Endodermal cell (in vitro differentiated cells): ENCODE measurements around the gene TPR. TPM values are rescaled to one million over a fixed set of nuclear protein-coding genes. Genes with fewer than 3 reads are reported as not detected.

Experiments used
- DNase-seq: peaks from one replicate; pipeline ENCODE4 v3.0.0-alpha.2; 2017
- H3K27ac ChIP-seq: 2 replicates; pipeline ENCODE4 v1.5.1; 2013; ENCODE audit warnings: mild to moderate bottlenecking, low read depth, low read length, moderate library complexity
- H3K27me3 ChIP-seq: 2 replicates; pipeline ENCODE4 v1.6.1; 2013; ENCODE audit warnings: mild to moderate bottlenecking, low read length, moderate library complexity; ENCODE audit not compliant: insufficient read depth, control insufficient read depth, poor library complexity, severe bottlenecking
- H3K36me3 ChIP-seq: 2 replicates; pipeline ENCODE4 v1.7.0; 2013; ENCODE audit warnings: mild to moderate bottlenecking, low read length, moderate library complexity; ENCODE audit not compliant: control insufficient read depth, insufficient read depth
- H3K4me1 ChIP-seq: one replicate; pipeline ENCODE4 v1.7.0; 2013; ENCODE audit warnings: low read length; ENCODE audit not compliant: control insufficient read depth, insufficient read depth
- H3K4me3 ChIP-seq: 2 replicates; pipeline ENCODE4 v1.5.1; 2013; ENCODE audit warnings: mild to moderate bottlenecking, low read length, moderate library complexity
- H3K9ac ChIP-seq: 2 replicates; pipeline ENCODE4 v1.6.1; 2013; ENCODE audit warnings: mild to moderate bottlenecking, low read length, moderate library complexity; ENCODE audit not compliant: poor library complexity, severe bottlenecking; ENCODE audit errors: extremely low read depth
- H3K9me3 ChIP-seq: 2 replicates; pipeline ENCODE4 v1.6.1; 2013; ENCODE audit warnings: mild to moderate bottlenecking, low read length, moderate library complexity; ENCODE audit not compliant: control insufficient read depth
- H3K27ac Mint-ChIP-seq: 2 replicates; pipeline ENCODE4 v1.8.0; 2020; ENCODE audit warnings: mixed read lengths
- H3K27me3 Mint-ChIP-seq: 2 replicates; pipeline ENCODE4 v1.8.0; 2021; ENCODE audit warnings: mild to moderate bottlenecking, mixed read lengths; ENCODE audit not compliant: insufficient read depth
- H3K36me3 Mint-ChIP-seq: 2 replicates; pipeline ENCODE4 v1.8.0; 2020; ENCODE audit warnings: low read depth, mixed read lengths
- H3K4me1 Mint-ChIP-seq: 2 replicates; pipeline ENCODE4 v1.8.0; 2020; ENCODE audit warnings: mixed read lengths
- H3K4me3 Mint-ChIP-seq: 2 replicates; pipeline ENCODE4 v1.8.0; 2020; ENCODE audit warnings: mild to moderate bottlenecking, moderate library complexity, mixed read lengths
- H3K9me3 Mint-ChIP-seq: 2 replicates; pipeline ENCODE4 v1.8.0; 2020; ENCODE audit warnings: mild to moderate bottlenecking, mixed read lengths
- CTCF ChIP-seq: fragments of 200-600 bp; sonication (generic); conservative IDR thresholded peaks from 2 replicates; pipeline ENCODE4 v1.5.0; 2021; ENCODE audit warnings: antibody characterized with exemption, mild to moderate bottlenecking
- WGBS, 2 experiments: methylation state at CpG; one replicate each; pipeline versions ENCODE4 v1.1.5 to v1.1.7; 2013; ENCODE audit warnings: missing lambda C conversion rate in 2 of 2, mixed read lengths in 1 of 2; ENCODE audit not compliant: insufficient coverage in 1 of 2, insufficient read length in 1 of 2; 5-methylcytosine and 5-hydroxymethylcytosine counted together
- total RNA-seq, 2 donors: library from RNA; stranded (reverse); fragmentation: NEBNext Ultra II Directional in 1 of 2; extraction: Animal tissue kit (Norgen Biotek cat#: 25700) in 1 of 2; gene quantifications; 2 replicates in 1 of 2; 3 replicates in 1 of 2; pipeline ENCODE4 v1.2.1, GENCODE V29; 2021

TPR gene
- total RNA-seq, 2 donors from 2014 or later, result 120 to 124 TPM

GRCh38 chr1:186286615-186287315, 88.3 kb downstream of the TPR start:
- H3K27ac Mint-ChIP-seq, result no peak overlapping the region
- H3K36me3 Mint-ChIP-seq, result no peaks in the 10 kb centered on the region
- Histone ChIP-seq H3K27me3 (no peaks in the 10 kb centered on the region), H3K9ac (no peak overlapping the region), H3K27ac (no peak overlapping the region), H3K36me3 (no peaks in the 10 kb centered on the region), H3K4me1 (peaks cover 2% of the 10 kb centered on the region), H3K4me3 (no peak overlapping the region), H3K9me3 (no peaks in the 10 kb centered on the region)
- no peaks in the 10 kb centered on the region for H3K27me3 Mint-ChIP-seq
- TF ChIP-seq CTCF, result no peak
- DNase-seq, result no peak
- WGBS, 2 experiments, result 85 to 95% methylated on average over 2 to 7 of the region's 7 CpGs
- H3K4me3 Mint-ChIP-seq, result no peak overlapping the region
- H3K9me3 Mint-ChIP-seq, result no peaks in the 10 kb centered on the region
- H3K4me1 Mint-ChIP-seq, result no peaks in the 10 kb centered on the region

- no peak for DNase-seq
- no peaks in the 10 kb centered on the region for H3K4me1 Mint-ChIP-seq
- no peaks in the 10 kb centered on the region for H3K27me3 ChIP-seq
- no peak overlapping the region for H3K27ac ChIP-seq
- H3K9ac ChIP-seq, result no peak overlapping the region
- H3K4me1 ChIP-seq, result no peaks in the 10 kb centered on the region
- no peak overlapping the region for H3K4me3 Mint-ChIP-seq
- H3K27ac Mint-ChIP-seq, result no peak overlapping the region
- no peaks in the 10 kb centered on the region for H3K9me3 ChIP-seq
- no peaks in the 10 kb centered on the region for H3K27me3 Mint-ChIP-seq
- no peak for TF ChIP-seq CTCF
- no peak overlapping the region for H3K4me3 ChIP-seq
- no peaks in the 10 kb centered on the region for H3K36me3 ChIP-seq
- no peaks in the 10 kb centered on the region for H3K36me3 Mint-ChIP-seq
- 86 to 100% methylated on average over 2 to 3 of the region's 3 CpGs for WGBS, 2 experiments
- H3K9me3 Mint-ChIP-seq, result no peaks in the 10 kb centered on the region
Measured at GRCh38 chr1:186283374-186283773, 91.7 kb downstream of the TPR start.

GRCh38 chr1:186282466-186282865, 92.6 kb downstream of the TPR start:
- H3K9me3 ChIP-seq, result no peaks in the 10 kb centered on the region
- no peak for TF ChIP-seq CTCF
- H3K36me3 ChIP-seq, result no peaks in the 10 kb centered on the region
- H3K9ac ChIP-seq, result no peak overlapping the region
- DNase-seq, result no peak
- H3K4me1 ChIP-seq, result no peaks in the 10 kb centered on the region
- no peaks in the 10 kb centered on the region for H3K27me3 ChIP-seq
- Mint-ChIP-seq H3K9me3 (no peaks in the 10 kb centered on the region), H3K27me3 (no peaks in the 10 kb centered on the region), H3K4me3 (no peak overlapping the region), H3K36me3 (no peaks in the 10 kb centered on the region), H3K27ac (no peak overlapping the region), H3K4me1 (no peaks in the 10 kb centered on the region)
- 88 to 100% methylated on average over 1 to 8 of the region's 8 CpGs for WGBS, 2 experiments
- no peak overlapping the region for H3K4me3 ChIP-seq
- no peak overlapping the region for H3K27ac ChIP-seq
